GM12878 (cell line): ENCODE results near the gene NEK7. TPM values are rescaled to one million over a fixed set of nuclear protein-coding genes. Genes with fewer than 3 reads are reported as not detected.

ENCODE experiments used
- ATAC-seq: fragments of 200-7000 bp; cut with Tn5 transposase; 3 replicates; pipeline ENCODE4 v1.9.1; 2020; ENCODE audit warnings: mild to moderate bottlenecking, moderate library complexity
- BruUV-seq: library from RNA; stranded (reverse); fragments of 400-500 nt; replicated peaks from 2 replicates; lab custom pipeline; 2021; lab: Mats Ljungman, UMichigan
- CTCF ChIA-PET: fragments of 300-600 bp; sonication (Branson Sonifier 250); formaldehyde crosslinking; extraction: SDS; loops from one replicate; lab custom pipeline; 2021; ENCODE audit warnings: inconsistent platforms; lab: Yijun Ruan, JAX
- POLR2A ChIA-PET: fragments of 350-600 bp; formaldehyde crosslinking; extraction: SDS; loops from one replicate; lab custom pipeline; 2021; ENCODE audit warnings: inconsistent platforms; lab: Charles Lee
- RAD21 ChIA-PET: fragments of 300-600 bp; sonication (Branson Sonifier 250); formaldehyde crosslinking; loops from one replicate; lab custom pipeline; 2023; ENCODE audit warnings: antibody characterized with exemption; ENCODE audit not compliant: unreplicated experiment; lab: Charles Lee
- SMC1A ChIA-PET: fragments of 300-600 bp; sonication (Branson Sonifier 250); formaldehyde crosslinking; loops from one replicate; lab custom pipeline; 2023; ENCODE audit not compliant: unreplicated experiment, uncharacterized antibody; lab: Charles Lee
- DNase-seq: peaks from one replicate; pipeline ENCODE4 v3.0.0-alpha.2; 2011; ENCODE audit warnings: low read depth, low spot score
- FAIRE-seq: peaks from 3 replicates; lab custom pipeline; 2011; peaks lifted over from hg19 to GRCh38; lab: Jason Lieb, UNC
- H2AFZ ChIP-seq: 2 replicates; pipeline ENCODE4 v1.6.0; 2011; ENCODE audit warnings: low read depth, low read length, control low read depth; ENCODE audit not compliant: control insufficient read depth
- H3K27ac ChIP-seq: 2 replicates; pipeline ENCODE4 v1.5.1; 2011; ENCODE audit warnings: control low read depth; ENCODE audit not compliant: control insufficient read depth, insufficient read depth
- H3K27me3 ChIP-seq, 2 experiments: replicated peaks in 1 of 2; 2 replicates each; pipeline versions ENCODE4 v1.6.0 to v1.6.1; 2011; ENCODE audit warnings: low read length in 1 of 2; ENCODE audit not compliant: control insufficient read depth in 2 of 2, insufficient read depth in 2 of 2
- H3K36me3 ChIP-seq, 2 experiments: 2 replicates each; pipeline ENCODE4 v1.5.1; 2011; ENCODE audit warnings: low read length in 1 of 2; ENCODE audit not compliant: control insufficient read depth in 2 of 2, insufficient read depth in 2 of 2
- H3K4me1 ChIP-seq: 2 replicates; pipeline ENCODE4 v1.6.1; 2011; ENCODE audit warnings: mild to moderate bottlenecking, low read length, moderate library complexity, mixed read lengths; ENCODE audit not compliant: control insufficient read depth, insufficient read depth
- H3K4me2 ChIP-seq: 2 replicates; pipeline ENCODE4 v1.6.0; 2011; ENCODE audit warnings: control low read depth; ENCODE audit not compliant: control insufficient read depth, insufficient read depth
- H3K4me3 ChIP-seq: fragments of 200-600 bp; sonication (generic); 2 replicates; pipeline ENCODE4 v1.5.1; 2016
- H3K79me2 ChIP-seq: 2 replicates; pipeline ENCODE4 v1.6.0; 2011; ENCODE audit warnings: low read length; ENCODE audit not compliant: control insufficient read depth, insufficient read depth
- H3K9ac ChIP-seq: 2 replicates; pipeline ENCODE4 v1.8.0; 2011; ENCODE audit warnings: low read length, control low read depth, mixed read lengths; ENCODE audit not compliant: control insufficient read depth, insufficient read depth
- H3K9me3 ChIP-seq: replicated peaks from 3 replicates; pipeline ENCODE4 v1.5.1; 2011; ENCODE audit warnings: mild to moderate bottlenecking, low read length; ENCODE audit not compliant: control insufficient read depth, insufficient read depth
- H4K20me1 ChIP-seq: 2 replicates; pipeline ENCODE4 v1.6.0; 2011; ENCODE audit not compliant: control insufficient read depth, insufficient read depth
- ASH2L ChIP-seq: fragments of 300-600, 200-600 bp; sonication (generic); IDR thresholded peaks from 2 replicates; pipeline ENCODE4 v1.6.1; 2017; ENCODE audit warnings: low read depth, mild to moderate bottlenecking, borderline replicate concordance
- BHLHE40 ChIP-seq, 2 experiments: fragments of 450-650 bp in 1 of 2; IDR thresholded peaks; 2 replicates each; pipeline ENCODE4 v1.6.1; 2011 to 2017; ENCODE audit warnings: low read depth in 2 of 2, borderline replicate concordance in 1 of 2, improper control_type of control experiment in 1 of 2, low read length in 1 of 2, mild to moderate bottlenecking in 1 of 2
- EP300 ChIP-seq, 2 experiments: fragments of 150-350 bp in 1 of 2; IDR thresholded peaks; 2 replicates each; pipeline ENCODE4 v1.6.1; 2011 to 2012; ENCODE audit warnings: low read depth in 2 of 2, low read length in 2 of 2, borderline replicate concordance in 1 of 2, improper control_type of control experiment in 1 of 2, inconsistent platforms in 1 of 2; ENCODE audit not compliant: control insufficient read depth in 1 of 2
- ESRRA ChIP-seq: IDR thresholded peaks from 2 replicates; pipeline ENCODE4 v1.6.1; 2012; ENCODE audit warnings: mild to moderate bottlenecking, low read length, improper control_type of control experiment
- HDAC2 ChIP-seq: fragments of 200-600 bp; sonication (generic); IDR thresholded peaks from 2 replicates; pipeline ENCODE4 v1.6.1; 2017
- HDGF ChIP-seq: fragments of 450-650 bp; IDR thresholded peaks from 2 replicates; pipeline ENCODE4 v1.6.1; 2016; ENCODE audit warnings: antibody characterized with exemption
- NFYB ChIP-seq: IDR thresholded peaks from 2 replicates; pipeline ENCODE4 v1.6.1; 2011; ENCODE audit warnings: low read depth, mild to moderate bottlenecking, low read length, improper control_type of control experiment, moderate library complexity; ENCODE audit not compliant: insufficient read depth
- NR2C1 ChIP-seq: fragments of 450-650 bp; IDR thresholded peaks from 2 replicates; pipeline ENCODE4 v1.6.1; 2017; ENCODE audit warnings: antibody characterized with exemption, mild to moderate bottlenecking, moderate library complexity
- PML ChIP-seq: IDR thresholded peaks from 2 replicates; pipeline ENCODE4 v1.6.1; 2012; ENCODE audit warnings: low read length, inconsistent platforms
- RAD51 ChIP-seq: fragments of 450-650 bp; IDR thresholded peaks from 2 replicates; pipeline ENCODE4 v1.6.1; 2016; ENCODE audit warnings: moderate library complexity, mild to moderate bottlenecking, inconsistent platforms
- ZNF217 ChIP-seq: fragments of 450-650 bp; IDR thresholded peaks from 2 replicates; pipeline ENCODE4 v1.6.1; 2017; ENCODE audit warnings: antibody characterized with exemption, mild to moderate bottlenecking
- WGBS: methylation state at CpG from one replicate; pipeline ENCODE4 v1.1.6; 2016; ENCODE audit warnings: low lambda C conversion rate; ENCODE audit not compliant: insufficient replicate concordance, insufficient coverage; ENCODE audit errors: missing lambda C conversion rate; 5-methylcytosine and 5-hydroxymethylcytosine counted together
- in situ Hi-C: fragments of 300-500 bp; cut with MboI; formaldehyde crosslinking; loops from 9 replicates; pipeline ENCODE4 v1.14.3; 2018; ENCODE audit warnings: mixed read lengths
- intact Hi-C: fragments of 100-400 bp; cut with micrococcal nuclease; formaldehyde crosslinking; loops from one replicate; pipeline ENCODE4 v1.14.2; 2022; ENCODE audit not compliant: unreplicated experiment
- polyA plus RNA-seq, 11 experiments: library from polyadenylated mRNA; depleted of rRNA in 4 of 11; unstranded in 6 of 11; stranded (reverse) in 5 of 11; fragments of >200 nt; fragmentation: Nextera tagmentation in 4 of 11; fragmentation: Illumina TruSeq in 1 of 11; extraction: Ambion mirVana in 4 of 11; extraction: Trizol in 1 of 11; gene quantifications; 1 replicate in 1 of 11; 2 replicates in 10 of 11; pipeline versions ENCODE4 v1.2.1 to v1.2.3, GENCODE V29; 2011 to 2016; ENCODE audit warnings: inconsistent platforms in 2 of 11, missing spikeins in 2 of 11, low read depth in 1 of 11
- total RNA-seq, 4 experiments: library from RNA; depleted of rRNA in 3 of 4; stranded (reverse); fragments of >200 nt in 3 of 4; fragmentation: Illumina TruSeq in 1 of 4; extraction: Trizol in 1 of 4; gene quantifications; 2 replicates each; pipeline versions ENCODE4 v1.2.1 to v1.2.3, GENCODE V29; 2013 to 2021

Gene NEK7
- total and polyA plus RNA-seq, 10 of the 15 experiments (the other 5 are each of a cell fraction or from before 2014, with no cell fraction given) = 9.4 to 77.7 (median 24.0) TPM

- no TSS peak for BruUV-seq
- TF ChIP-seq PML (no peak), ASH2L (no peak), HDAC2 (no peak), NFYB (no peak), NR2C1 (no peak), ZNF217 (no peak), BHLHE40 (IDR thresholded peaks at IDR 0.05; ENCODE audit: borderline replicate concordance in 1 of 2, low read depth in 2 of 2, low read length in 1 of 2) (no peak), EP300 (IDR thresholded peaks at IDR 0.05; ENCODE audit: borderline replicate concordance in 1 of 2, control insufficient read depth in 1 of 2, low read depth in 2 of 2, low read length in 2 of 2) (no peak)
- DNase-seq (no peak), FAIRE-seq (no peak), ATAC-seq (no peak)
- Histone ChIP-seq H3K4me3 (no peak overlapping the region), H3K9ac (no peak overlapping the region), H3K9me3 (no peaks in the 10 kb centered on the region), H3K27ac (no peak overlapping the region), H3K36me3 (no peaks in the 10 kb centered on the region), H2AFZ (no peak overlapping the region), H3K4me1 (no peaks in the 10 kb centered on the region), H4K20me1 (no peaks in the 10 kb centered on the region), H3K4me2 (no peak overlapping the region), H3K27me3 (peaks cover 0 to 2% of the 10 kb centered on the region in 2 experiments; a peak in 1 of 4 replicates), H3K79me2 (no peaks in the 10 kb centered on the region)
- ChIA-PET POLR2A (no interaction called here), SMC1A (no interaction called here), CTCF (no interaction called here), RAD21 (no interaction called here)
- in situ Hi-C loops = no loop called here
- intact Hi-C loops = no loop called here
- WGBS = 38% methylated on average over 2 of the region's 2 CpGs
Observed at GRCh38 chr1:198123133-198123532, 33.7 kb upstream of the NEK7 start.

GRCh38 chr1:198124673-198125072 is 32.1 kb upstream of the NEK7 start:
- no peaks in the 10 kb centered on the region for H3K9me3 ChIP-seq
- no peak overlapping the region for H3K9ac ChIP-seq
- no peaks in the 10 kb centered on the region for H4K20me1 ChIP-seq
- ChIA-PET POLR2A (no interaction called here), RAD21 (no interaction called here), SMC1A (no interaction called here), CTCF (no interaction called here)
- no peak for ATAC-seq
- TF ChIP-seq EP300 (IDR thresholded peaks at IDR 0.05; ENCODE audit: borderline replicate concordance in 1 of 2, control insufficient read depth in 1 of 2, low read depth in 2 of 2, low read length in 2 of 2) = no peak
- TF ChIP-seq HDGF = no peak
- no peak for TF ChIP-seq ESRRA
- TF ChIP-seq RAD51 = no peak
- 0% methylated on average over 1 of the region's 1 CpG for WGBS
- intact Hi-C loops = no loop called here
- no peaks in the 10 kb centered on the region for H3K4me1 ChIP-seq
- DNase-seq = no peak
- no TSS peak for BruUV-seq
- H3K4me3 ChIP-seq = no peak overlapping the region
- H3K4me2 ChIP-seq = no peak overlapping the region
- H2AFZ ChIP-seq = no peak overlapping the region
- no peak overlapping the region for H3K27ac ChIP-seq
- in situ Hi-C loops = no loop called here
- no peaks in the 10 kb centered on the region for H3K36me3 ChIP-seq
- H3K79me2 ChIP-seq = no peaks in the 10 kb centered on the region
- no peak for FAIRE-seq
- peaks cover 0 to 2% of the 10 kb centered on the region in 2 experiments; a peak in 1 of 4 replicates for H3K27me3 ChIP-seq
